ENCODE data around the gene PNPLA7. TPM values are rescaled to one million over a fixed set of nuclear protein-coding genes. Genes with fewer than 3 reads are reported as not detected.

PNPLA7 gene
- total RNA-seq, 1 experiment from 2014 or later, result 1.8 TPM

DNA sequence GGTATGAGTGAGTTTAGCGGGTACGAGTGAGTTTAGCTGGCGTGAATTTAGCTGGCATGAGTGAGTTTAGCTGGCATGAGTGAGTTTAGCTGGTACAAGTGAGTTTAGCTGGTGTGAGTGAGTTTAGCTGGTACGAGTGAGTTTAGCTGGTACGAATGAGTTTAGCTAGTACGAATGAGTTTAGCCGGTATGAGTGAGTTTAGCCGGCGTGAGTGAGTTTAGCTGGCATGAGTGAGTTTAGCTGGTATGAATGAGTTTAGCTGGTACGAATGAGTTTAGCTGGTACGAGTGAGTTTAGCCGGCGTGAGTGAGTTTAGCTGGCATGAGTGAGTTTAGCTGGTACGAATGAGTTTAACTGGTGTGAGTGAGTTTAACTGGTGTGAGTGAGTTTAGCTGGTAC lies 41.0 kb downstream of the PNPLA7 start:
- Histone ChIP-seq H3K27me3 (ENCODE audit: insufficient read depth, low read length) (no peaks in the 10 kb centered on the region), H3K36me3 (ENCODE audit: control insufficient read depth in 1 of 2, insufficient read depth in 2 of 2, low read length in 2 of 2) (no peaks in the 10 kb centered on the region), H2AFZ (ENCODE audit: low read depth, low read length, poor library complexity, severe bottlenecking) (no peak overlapping the region), H3K4me3 (replicated peaks in 1 of 2; ENCODE audit: low read depth in 1 of 2, low read length in 2 of 2) (no peak overlapping the region), H3K79me2 (ENCODE audit: insufficient read depth, low read length) (no peaks in the 10 kb centered on the region), H3K4me2 (ENCODE audit: low read length) (no peak overlapping the region), H3K9me3 (ENCODE audit: control insufficient read depth in 1 of 2, insufficient read depth in 1 of 2, low read depth in 1 of 2, low read length in 2 of 2) (no peaks in the 10 kb centered on the region), H4K20me1 (ENCODE audit: insufficient read depth) (no peaks in the 10 kb centered on the region), H3K9me2 (ENCODE audit: insufficient read depth) (no peaks in the 10 kb centered on the region), H3K4me1 (ENCODE audit: control insufficient read depth in 1 of 2, insufficient read depth in 2 of 2, low read length in 2 of 2) (no peaks in the 10 kb centered on the region), H3K9ac (ENCODE audit: low read length) (no peak overlapping the region), H3K27ac (ENCODE audit: low read depth, low read length) (no peak overlapping the region)
- CTCF ChIA-PET, result interaction anchor here (0.9 to 1.4 kb wide), 2 partner anchors 18 to 26 kb away, joined by 3 read pairs; no protein-coding TSS in a partner anchor
- TF ChIP-seq CEBPB (IDR thresholded peaks at IDR 0.05; ENCODE audit: low read depth), result no peak
- TF ChIP-seq, protein P1, sequence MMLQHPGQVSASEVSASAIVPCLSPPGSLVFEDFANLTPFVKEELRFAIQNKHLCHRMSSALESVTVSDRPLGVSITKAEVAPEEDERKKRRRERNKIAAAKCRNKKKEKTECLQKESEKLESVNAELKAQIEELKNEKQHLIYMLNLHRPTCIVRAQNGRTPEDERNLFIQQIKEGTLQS (IDR thresholded peaks at IDR 0.05), result no peak
- no peak for TF ChIP-seq SP1 (IDR thresholded peaks at IDR 0.05; ENCODE audit: low read depth)
- no peak for TF ChIP-seq EZH2 (IDR thresholded peaks at IDR 0.05)
- TF ChIP-seq RAD21 (IDR thresholded peaks at IDR 0.05; ENCODE audit: low read depth), result no peak
- no peak for TF ChIP-seq ZFX (IDR thresholded peaks at IDR 0.05)
- TF ChIP-seq TCF7L2 (IDR thresholded peaks at IDR 0.05; ENCODE audit: borderline replicate concordance, extremely low read depth, insufficient read depth, insufficient read length), result no peak
- no peak for TF ChIP-seq EZH2phosphoT487 (IDR thresholded peaks at IDR 0.05; ENCODE audit: borderline replicate concordance)
- no TSS peak for BruUV-seq (replicated peaks)
- POLR2A ChIA-PET, result no interaction called here
- DNase-seq (ENCODE audit: low read depth, low spot score), result no peak
- intact Hi-C loops (cut with micrococcal nuclease), result no loop called here
- RAD21 ChIA-PET (ENCODE audit: low non-redundant PET in 1 of 2, low total read pairs in 2 of 2, uncharacterized antibody in 2 of 2, unreplicated experiment in 2 of 2), result no interaction called here
- ATAC-seq, result no peak

DNA sequence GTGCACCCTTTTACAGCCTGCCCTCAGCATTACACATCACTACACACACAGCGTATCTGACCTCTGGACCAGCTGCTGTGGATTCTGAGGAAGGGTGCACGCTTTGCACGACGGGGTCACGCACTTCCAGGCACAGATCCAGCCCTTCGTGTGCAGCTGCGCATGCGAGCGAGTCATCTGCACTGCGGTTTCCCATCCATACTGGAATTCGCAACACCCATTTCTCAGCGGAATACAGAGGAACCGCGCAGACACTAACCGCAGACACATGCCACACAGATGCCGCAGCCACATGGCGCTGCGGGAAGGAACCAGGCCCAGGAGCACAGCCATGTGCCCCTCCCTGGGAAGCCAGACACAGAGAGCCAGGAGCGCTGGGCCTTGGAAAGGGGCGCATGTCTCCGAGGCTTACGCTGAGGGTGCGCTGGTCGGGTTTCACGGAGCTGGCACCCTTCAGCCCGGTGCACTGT lies 43.5 kb downstream of the PNPLA7 start:
- no peaks in the 10 kb centered on the region for H3K27me3 ChIP-seq (ENCODE audit: insufficient read depth, low read length)
- BruUV-seq (replicated peaks), result no TSS peak
- no peak overlapping the region for H3K27ac ChIP-seq (ENCODE audit: low read depth, low read length)
- intact Hi-C loops (cut with micrococcal nuclease), result no loop called here
- no peak overlapping the region for H2AFZ ChIP-seq (ENCODE audit: low read depth, low read length, poor library complexity, severe bottlenecking)
- ChIA-PET POLR2A (no interaction called here), CTCF (no interaction called here), RAD21 (ENCODE audit: low non-redundant PET in 1 of 2, low total read pairs in 2 of 2, uncharacterized antibody in 2 of 2, unreplicated experiment in 2 of 2) (no interaction called here)
- no peaks in the 10 kb centered on the region for H4K20me1 ChIP-seq (ENCODE audit: insufficient read depth)
- H3K9ac ChIP-seq (ENCODE audit: low read length), result no peak overlapping the region
- ATAC-seq (no peak), DNase-seq (ENCODE audit: low read depth, low spot score) (no peak)
- no peak overlapping the region for H3K4me3 ChIP-seq (replicated peaks in 1 of 2; ENCODE audit: low read depth in 1 of 2, low read length in 2 of 2)
- H3K36me3 ChIP-seq (ENCODE audit: control insufficient read depth in 1 of 2, insufficient read depth in 2 of 2, low read length in 2 of 2), result no peaks in the 10 kb centered on the region
- no peaks in the 10 kb centered on the region for H3K9me3 ChIP-seq (ENCODE audit: control insufficient read depth in 1 of 2, insufficient read depth in 1 of 2, low read depth in 1 of 2, low read length in 2 of 2)
- no peaks in the 10 kb centered on the region for H3K4me1 ChIP-seq (ENCODE audit: control insufficient read depth in 1 of 2, insufficient read depth in 2 of 2, low read length in 2 of 2)
- H3K79me2 ChIP-seq (ENCODE audit: insufficient read depth, low read length), result no peaks in the 10 kb centered on the region
- H3K9me2 ChIP-seq (ENCODE audit: insufficient read depth), result no peaks in the 10 kb centered on the region
- H3K4me2 ChIP-seq (ENCODE audit: low read length), result no peak overlapping the region
- TF ChIP-seq SIN3A (IDR thresholded peaks at IDR 0.05; ENCODE audit: low read depth) (no peak), SRF (IDR thresholded peaks at IDR 0.05; ENCODE audit: low read depth) (no peak), EGR1 (IDR thresholded peaks at IDR 0.05; ENCODE audit: low read depth) (no peak), JUND (IDR thresholded peaks at IDR 0.05) (no peak), CBX3 (IDR thresholded peaks at IDR 0.05; ENCODE audit: low read depth) (no peak), ZNF274 (IDR thresholded peaks at IDR 0.05; ENCODE audit: low read depth, low read length) (no peak), FOSL1 (IDR thresholded peaks at IDR 0.05; ENCODE audit: low read depth) (no peak), EZH2 (IDR thresholded peaks at IDR 0.05) (no peak), POLR2A (IDR thresholded peaks at IDR 0.05; ENCODE audit: borderline replicate concordance, extremely low read depth, insufficient read depth, insufficient read length) (no peak)
- TF ChIP-seq, protein P1 (IDR thresholded peaks at IDR 0.05), result no peak
- TF ChIP-seq, protein P2, sequence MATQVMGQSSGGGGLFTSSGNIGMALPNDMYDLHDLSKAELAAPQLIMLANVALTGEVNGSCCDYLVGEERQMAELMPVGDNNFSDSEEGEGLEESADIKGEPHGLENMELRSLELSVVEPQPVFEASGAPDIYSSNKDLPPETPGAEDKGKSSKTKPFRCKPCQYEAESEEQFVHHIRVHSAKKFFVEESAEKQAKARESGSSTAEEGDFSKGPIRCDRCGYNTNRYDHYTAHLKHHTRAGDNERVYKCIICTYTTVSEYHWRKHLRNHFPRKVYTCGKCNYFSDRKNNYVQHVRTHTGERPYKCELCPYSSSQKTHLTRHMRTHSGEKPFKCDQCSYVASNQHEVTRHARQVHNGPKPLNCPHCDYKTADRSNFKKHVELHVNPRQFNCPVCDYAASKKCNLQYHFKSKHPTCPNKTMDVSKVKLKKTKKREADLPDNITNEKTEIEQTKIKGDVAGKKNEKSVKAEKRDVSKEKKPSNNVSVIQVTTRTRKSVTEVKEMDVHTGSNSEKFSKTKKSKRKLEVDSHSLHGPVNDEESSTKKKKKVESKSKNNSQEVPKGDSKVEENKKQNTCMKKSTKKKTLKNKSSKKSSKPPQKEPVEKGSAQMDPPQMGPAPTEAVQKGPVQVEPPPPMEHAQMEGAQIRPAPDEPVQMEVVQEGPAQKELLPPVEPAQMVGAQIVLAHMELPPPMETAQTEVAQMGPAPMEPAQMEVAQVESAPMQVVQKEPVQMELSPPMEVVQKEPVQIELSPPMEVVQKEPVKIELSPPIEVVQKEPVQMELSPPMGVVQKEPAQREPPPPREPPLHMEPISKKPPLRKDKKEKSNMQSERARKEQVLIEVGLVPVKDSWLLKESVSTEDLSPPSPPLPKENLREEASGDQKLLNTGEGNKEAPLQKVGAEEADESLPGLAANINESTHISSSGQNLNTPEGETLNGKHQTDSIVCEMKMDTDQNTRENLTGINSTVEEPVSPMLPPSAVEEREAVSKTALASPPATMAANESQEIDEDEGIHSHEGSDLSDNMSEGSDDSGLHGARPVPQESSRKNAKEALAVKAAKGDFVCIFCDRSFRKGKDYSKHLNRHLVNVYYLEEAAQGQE (IDR thresholded peaks at IDR 0.05; ENCODE audit: low read depth), result no peak
- TF ChIP-seq, protein P3, sequence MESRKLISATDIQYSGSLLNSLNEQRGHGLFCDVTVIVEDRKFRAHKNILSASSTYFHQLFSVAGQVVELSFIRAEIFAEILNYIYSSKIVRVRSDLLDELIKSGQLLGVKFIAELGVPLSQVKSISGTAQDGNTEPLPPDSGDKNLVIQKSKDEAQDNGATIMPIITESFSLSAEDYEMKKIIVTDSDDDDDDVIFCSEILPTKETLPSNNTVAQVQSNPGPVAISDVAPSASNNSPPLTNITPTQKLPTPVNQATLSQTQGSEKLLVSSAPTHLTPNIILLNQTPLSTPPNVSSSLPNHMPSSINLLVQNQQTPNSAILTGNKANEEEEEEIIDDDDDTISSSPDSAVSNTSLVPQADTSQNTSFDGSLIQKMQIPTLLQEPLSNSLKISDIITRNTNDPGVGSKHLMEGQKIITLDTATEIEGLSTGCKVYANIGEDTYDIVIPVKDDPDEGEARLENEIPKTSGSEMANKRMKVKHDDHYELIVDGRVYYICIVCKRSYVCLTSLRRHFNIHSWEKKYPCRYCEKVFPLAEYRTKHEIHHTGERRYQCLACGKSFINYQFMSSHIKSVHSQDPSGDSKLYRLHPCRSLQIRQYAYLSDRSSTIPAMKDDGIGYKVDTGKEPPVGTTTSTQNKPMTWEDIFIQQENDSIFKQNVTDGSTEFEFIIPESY (IDR thresholded peaks at IDR 0.05; ENCODE audit: extremely low read depth, insufficient replicate concordance, low read length), result no peak
